BLaER1 treated with 17β-estradiol and CSF1 and Interleukin-3, amounts not matched to agents 10 nM and 100 nM (cell line): Measurements from ENCODE around the gene ATP5PB.

Source experiments
- H3K27ac ChIP-seq, 11 experiments: shearing (Covaris generic); formaldehyde crosslinking; 2 replicates each; pipeline ENCODE4 v1.8.1; 2022
- H3K27me3 ChIP-seq, 11 experiments: shearing (Covaris generic); formaldehyde crosslinking; 2 replicates each; pipeline ENCODE4 v1.8.1; 2022
- H3K36me3 ChIP-seq, 11 experiments: shearing (Covaris generic); formaldehyde crosslinking; 2 replicates each; pipeline ENCODE4 v1.8.1; 2022
- H3K4me1 ChIP-seq, 10 experiments: shearing (Covaris generic); formaldehyde crosslinking; 2 replicates each; pipeline ENCODE4 v1.8.1; 2022
- H3K4me2 ChIP-seq, 11 experiments: shearing (Covaris generic); formaldehyde crosslinking; 2 replicates each; pipeline ENCODE4 v1.8.1; 2022
- H3K4me3 ChIP-seq, 10 experiments: shearing (Covaris generic); formaldehyde crosslinking; 2 replicates each; pipeline ENCODE4 v1.8.1; 2022
- H3K9ac ChIP-seq, 11 experiments: shearing (Covaris generic); formaldehyde crosslinking; 2 replicates each; pipeline ENCODE4 v1.8.1; 2022
- H3K9me3 ChIP-seq, 11 experiments: shearing (Covaris generic); formaldehyde crosslinking; replicated peaks in 1 of 11; 2 replicates each; pipeline ENCODE4 v1.8.1; 2022
- H4K20me1 ChIP-seq, 11 experiments: shearing (Covaris generic); formaldehyde crosslinking; 2 replicates each; pipeline ENCODE4 v1.8.1; 2022
- Cebpa-rat ChIP-seq, 11 experiments: shearing (Covaris generic); IDR thresholded peaks; 2 replicates each; pipeline ENCODE4 v1.8.1; 2022

ATP5PB gene

DNA sequence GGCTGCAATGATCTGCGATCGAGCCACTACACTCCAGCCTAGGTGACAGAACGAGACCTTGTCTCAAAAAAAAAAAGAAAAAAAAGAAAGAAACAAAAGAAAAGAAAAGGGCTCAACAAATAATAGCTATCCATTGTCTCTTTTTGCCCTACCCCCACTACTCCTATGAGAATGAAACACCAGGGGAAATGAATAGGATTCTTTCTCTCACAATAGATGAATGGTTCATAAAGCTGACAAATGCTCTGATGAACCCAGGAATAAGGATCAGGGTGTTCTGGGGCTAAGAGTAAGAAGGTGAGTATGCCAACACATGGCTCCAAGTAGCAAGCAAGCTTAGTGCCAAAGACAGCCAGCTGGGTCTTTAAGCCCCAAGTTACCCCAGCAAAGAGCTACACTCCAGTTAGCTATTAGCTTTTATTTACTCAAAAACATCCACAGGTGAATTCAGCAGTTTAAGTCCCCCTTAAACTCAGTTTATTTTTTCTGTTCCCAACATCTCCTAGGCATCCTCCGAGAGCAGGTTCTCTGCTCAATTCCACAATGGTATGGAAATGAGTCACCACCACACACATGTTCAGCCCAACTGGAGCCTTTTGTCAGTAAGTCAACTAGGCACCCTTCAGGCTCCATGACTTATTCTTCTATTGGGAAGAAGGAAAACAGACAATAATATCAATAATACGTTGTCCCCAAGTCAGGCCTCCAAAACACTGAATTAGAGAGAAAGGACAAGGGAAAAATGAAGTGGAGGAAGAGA is 49.9 kb downstream of the ATP5PB start:
- Histone ChIP-seq H3K4me3 (no peak overlapping the region; a peak in 1 of 20 replicates), H3K27me3 (no peaks in the 10 kb centered on the region)
- TF ChIP-seq Cebpa-rat (IDR thresholded peaks at IDR 0.05): no peak

DNA sequence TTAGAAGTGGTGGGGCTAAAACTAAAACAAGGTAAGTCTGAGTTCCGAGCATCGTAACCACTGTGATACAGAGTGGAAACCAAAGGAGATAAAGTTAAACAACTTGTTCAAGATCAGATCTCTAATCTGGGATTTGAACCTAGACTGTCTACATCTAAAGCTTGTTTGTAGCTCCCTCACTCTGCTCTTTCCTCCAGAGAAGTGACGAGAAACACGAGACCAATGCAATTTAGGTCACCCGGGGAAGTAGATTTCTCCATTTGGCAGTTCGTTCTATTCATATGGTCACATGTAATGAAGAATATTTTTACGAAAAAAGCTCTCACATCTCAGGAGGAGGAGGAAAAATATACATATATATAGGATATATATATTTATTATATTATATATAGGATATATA is 52.4 kb downstream of the ATP5PB start:
- no peaks in the 10 kb centered on the region for H4K20me1 ChIP-seq
- H3K36me3 ChIP-seq: peaks cover 0 to 10% (median 0%) of the 10 kb centered on the region in 11 experiments; a peak in 4 of 22 replicates
- H3K4me1 ChIP-seq: peaks cover 38 to 94% (median 48%) of the 10 kb centered on the region in 10 experiments
- H3K4me3 ChIP-seq: peak overlapping the region in 3 of 10 experiments; percentile 12 to 51 (median 26); a peak in 5 of 20 replicates
- H3K9me3 ChIP-seq: peaks cover 0 to 3% (median 0%) of the 10 kb centered on the region in 11 experiments; a peak in 3 of 22 replicates
- no peaks in the 10 kb centered on the region for H3K27me3 ChIP-seq
- TF ChIP-seq Cebpa-rat (IDR thresholded peaks at IDR 0.05): no peak
- H3K9ac ChIP-seq: peak overlapping the region in 1 of 11 experiments; percentile 42; a peak in 1 of 22 replicates
- H3K27ac ChIP-seq: no peak overlapping the region
- peak overlapping the region in 4 of 11 experiments; percentile 1 to 81 (median 63); a peak in 6 of 22 replicates for H3K4me2 ChIP-seq

More for the DNA sequence above, 49.9 kb downstream of the ATP5PB start:
- Histone ChIP-seq H3K9ac (no peak overlapping the region), H3K4me2 (peak overlapping the region in 3 of 11 experiments; percentile 70 to 81 (median 77); a peak in 6 of 22 replicates), H3K9me3 (peaks cover 0 to 18% (median 0%) of the 10 kb centered on the region in 11 experiments; a peak in 5 of 22 replicates), H3K27ac (no peak overlapping the region; a peak in 1 of 22 replicates), H3K4me1 (peaks cover 15 to 75% (median 23%) of the 10 kb centered on the region in 10 experiments), H3K36me3 (peaks cover 0 to 10% (median 0%) of the 10 kb centered on the region in 11 experiments; a peak in 4 of 22 replicates), H4K20me1 (no peaks in the 10 kb centered on the region)

DNA sequence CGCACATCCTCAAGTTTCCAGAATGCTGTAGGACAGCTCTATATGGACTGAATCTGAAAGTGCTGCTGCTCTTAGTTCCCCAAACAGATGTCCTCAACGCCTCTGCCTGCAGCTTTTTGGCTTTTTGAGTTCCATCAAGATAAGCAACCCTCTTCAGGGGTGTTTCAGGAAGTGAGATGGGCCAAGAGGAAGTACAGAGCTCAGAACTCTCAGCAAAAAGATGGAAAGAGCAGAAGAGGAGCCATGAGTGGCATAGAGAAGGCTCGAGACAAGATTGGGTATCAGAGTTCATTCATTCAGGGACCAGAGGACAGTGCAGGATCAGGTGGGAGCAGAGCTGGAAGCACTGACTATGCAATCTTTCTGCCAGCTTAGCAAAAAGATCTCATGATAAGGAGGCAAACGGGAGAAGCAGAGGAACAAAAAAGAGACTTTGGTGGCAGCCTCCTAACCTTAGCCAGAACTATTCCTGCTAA is 54.4 kb downstream of the ATP5PB start, which contains the start of the genes ADORA3 and TMIGD3:
Gene ADORA3 (minus strand): TSS at position 49 of the 476 bp plus-strand sequence. CDS start 279 bp downstream, outside the sequence.
Gene TMIGD3 (minus strand): TSS at position 49 of the 476 bp plus-strand sequence. CDS start 279 bp downstream, outside the sequence.
- Histone ChIP-seq H3K27me3 (no peaks in the 10 kb centered on the region), H3K27ac (peak within 1 kb of the TSS in 10 of 11 experiments; percentile 31 to 100 (median 99); a peak in 19 of 22 replicates), H3K4me2 (peak within 1 kb of the TSS; percentile 62 to 97 (median 87)), H3K36me3 (peaks cover 0 to 10% (median 0%) of the 10 kb centered on the region in 11 experiments; a peak in 4 of 22 replicates), H3K4me1 (peaks cover 52 to 85% (median 57%) of the 10 kb centered on the region in 10 experiments), H4K20me1 (no peaks in the 10 kb centered on the region), H3K9ac (peak within 1 kb of the TSS in 6 of 11 experiments; percentile 34 to 94 (median 39); a peak in 12 of 22 replicates), H3K9me3 (no peaks in the 10 kb centered on the region), H3K4me3 (peak within 1 kb of the TSS in 5 of 10 experiments; percentile 35 to 53 (median 46); a peak in 9 of 20 replicates)
- peak in 7 of 11 experiments; percentile 27 to 85 (median 45); a peak in 7 of 22 replicates for TF ChIP-seq Cebpa-rat (IDR thresholded peaks at IDR 0.05)

DNA sequence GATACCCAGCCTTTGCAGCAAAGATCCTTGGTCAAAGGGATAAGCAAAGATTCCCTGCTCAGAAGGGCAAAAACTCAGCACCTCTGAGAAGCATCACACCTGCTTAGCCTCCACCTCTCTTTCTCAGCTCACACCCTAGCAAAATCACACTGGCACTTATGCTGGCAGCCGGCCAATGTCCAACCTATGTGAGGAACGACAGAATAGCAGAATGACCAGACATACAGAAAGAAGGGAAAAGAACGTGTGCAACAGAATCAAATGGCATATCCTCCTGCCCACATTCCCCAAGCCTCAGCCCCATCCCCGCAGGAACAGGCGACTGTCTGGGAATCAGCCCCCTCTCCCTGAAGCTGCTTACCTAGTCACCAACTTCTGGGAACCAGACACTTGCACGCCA is 54.8 kb downstream of the ATP5PB start:
- Histone ChIP-seq H3K27ac (peak overlapping the region in 10 of 11 experiments; percentile 2 to 100 (median 99); a peak in 19 of 22 replicates), H3K27me3 (no peaks in the 10 kb centered on the region), H3K4me2 (peak overlapping the region; percentile 62 to 97 (median 87)), H3K9me3 (no peaks in the 10 kb centered on the region), H3K4me3 (peak overlapping the region in 3 of 10 experiments; percentile 25 to 46 (median 35); a peak in 1 of 20 replicates), H3K9ac (peak overlapping the region in 5 of 11 experiments; percentile 38 to 94 (median 40); a peak in 10 of 22 replicates), H3K4me1 (peaks cover 57 to 85% (median 61%) of the 10 kb centered on the region in 10 experiments), H3K36me3 (peaks cover 0 to 10% (median 0%) of the 10 kb centered on the region in 11 experiments; a peak in 4 of 22 replicates), H4K20me1 (no peaks in the 10 kb centered on the region)
- no peak for TF ChIP-seq Cebpa-rat (IDR thresholded peaks at IDR 0.05)

DNA sequence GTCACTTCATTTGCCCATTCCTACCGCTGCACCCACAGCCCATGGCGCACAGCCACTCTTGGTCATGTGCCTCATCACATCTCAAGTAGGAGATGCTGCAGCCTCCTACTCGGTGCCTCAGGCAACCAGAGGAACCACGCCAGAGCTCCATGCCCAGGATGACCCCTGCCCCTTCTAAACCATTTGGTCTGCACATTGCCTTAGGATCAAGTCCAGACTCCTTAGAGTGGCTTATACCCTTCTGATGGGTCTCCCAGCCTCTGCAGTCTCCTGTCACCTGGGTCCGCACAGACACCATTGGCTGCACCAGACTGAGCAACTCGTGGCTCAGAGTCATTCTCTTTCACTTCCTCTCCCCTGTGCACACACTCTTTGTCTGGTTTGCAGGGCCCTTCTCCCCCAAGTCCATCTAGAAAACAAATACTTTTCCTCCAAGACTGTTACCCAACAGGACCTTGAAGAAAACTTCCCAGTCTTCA is 56.4 kb downstream of the ATP5PB start:
- Histone ChIP-seq H3K9ac (peak overlapping the region; percentile 2 to 98 (median 66); a peak in 20 of 22 replicates), H3K9me3 (no peaks in the 10 kb centered on the region), H3K27me3 (no peaks in the 10 kb centered on the region), H4K20me1 (no peaks in the 10 kb centered on the region), H3K27ac (peak overlapping the region; percentile 87 to 100 (median 99)), H3K36me3 (no peaks in the 10 kb centered on the region), H3K4me3 (no peak overlapping the region), H3K4me1 (peaks cover 68 to 85% (median 73%) of the 10 kb centered on the region in 10 experiments), H3K4me2 (peak overlapping the region; percentile 62 to 97 (median 88))
- no peak for TF ChIP-seq Cebpa-rat (IDR thresholded peaks at IDR 0.05)

DNA sequence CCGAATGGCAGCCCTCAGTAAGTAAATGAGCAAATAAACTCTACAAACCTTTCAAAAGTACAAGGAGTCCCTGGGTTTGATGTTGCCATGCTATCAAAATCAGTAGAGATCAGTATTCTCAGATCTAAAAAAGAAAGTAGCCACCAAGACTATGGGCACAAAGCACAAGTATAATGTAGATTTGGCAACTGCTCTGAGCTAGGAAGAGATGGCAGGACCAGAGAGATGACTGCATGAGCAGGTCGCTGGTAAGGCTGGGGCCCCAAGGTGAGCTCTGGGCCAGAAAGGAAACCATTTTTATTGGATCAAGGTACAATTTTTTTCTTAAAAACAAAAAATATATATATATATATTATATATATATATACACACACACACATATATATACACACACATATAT is 57.3 kb downstream of the ATP5PB start:
- Histone ChIP-seq H3K4me2 (peak overlapping the region; percentile 62 to 97 (median 88)), H4K20me1 (no peaks in the 10 kb centered on the region), H3K9me3 (no peaks in the 10 kb centered on the region), H3K4me3 (no peak overlapping the region), H3K36me3 (no peaks in the 10 kb centered on the region), H3K4me1 (peaks cover 68 to 85% (median 80%) of the 10 kb centered on the region in 10 experiments), H3K27me3 (no peaks in the 10 kb centered on the region), H3K9ac (peak overlapping the region; percentile 3 to 98 (median 66); a peak in 21 of 22 replicates), H3K27ac (peak overlapping the region; percentile 87 to 100 (median 99))
- TF ChIP-seq Cebpa-rat (IDR thresholded peaks at IDR 0.05): no peak

DNA sequence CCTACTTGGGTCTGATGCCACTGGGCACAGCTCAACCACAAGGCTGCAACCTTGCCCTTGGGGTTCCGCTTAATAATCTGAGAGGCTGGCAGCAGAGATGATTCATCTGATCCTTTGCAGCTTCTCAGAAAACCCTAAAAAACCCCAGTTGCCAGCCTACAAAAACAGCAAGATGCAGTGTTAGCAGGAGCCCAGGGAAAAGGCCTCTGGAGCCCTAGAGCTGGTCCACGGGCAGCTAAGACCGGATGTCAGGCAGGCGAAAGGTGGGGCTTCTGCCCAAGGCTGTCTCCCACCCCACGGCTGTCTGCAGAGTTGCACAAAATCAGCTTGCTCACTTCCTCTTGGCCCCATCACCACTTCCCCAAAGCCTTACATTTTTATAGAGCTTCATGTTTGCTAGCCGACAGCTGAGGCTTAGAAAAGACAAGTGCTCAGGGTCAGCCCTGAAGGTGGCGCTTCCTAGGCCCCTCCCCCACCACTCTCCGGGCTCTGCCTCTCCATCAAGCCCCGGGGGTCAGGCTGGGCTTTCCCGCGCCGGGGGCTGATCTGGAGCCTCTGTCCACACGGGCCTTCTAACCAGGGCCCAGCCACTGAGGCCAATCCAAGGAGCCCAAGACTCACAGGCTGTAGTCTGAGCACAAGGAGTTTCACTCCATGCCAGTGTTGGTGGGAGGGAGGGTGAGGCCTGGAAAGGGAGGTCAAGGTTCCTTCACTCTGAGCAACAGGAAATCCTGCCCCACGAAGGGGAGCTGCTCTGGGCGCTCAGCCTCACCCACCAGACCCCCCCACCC is 58.3 kb downstream of the ATP5PB start:
- Histone ChIP-seq H3K27ac (peak overlapping the region; percentile 96 to 100 (median 99)), H3K36me3 (no peaks in the 10 kb centered on the region), H4K20me1 (no peaks in the 10 kb centered on the region), H3K4me3 (peak overlapping the region; percentile 29 to 67 (median 54); a peak in 18 of 20 replicates), H3K4me1 (peaks cover 68 to 94% (median 83%) of the 10 kb centered on the region in 10 experiments), H3K4me2 (peak overlapping the region; percentile 86 to 99 (median 91)), H3K27me3 (no peaks in the 10 kb centered on the region), H3K9me3 (no peaks in the 10 kb centered on the region), H3K9ac (peak overlapping the region; percentile 90 to 98 (median 95))
- TF ChIP-seq Cebpa-rat (IDR thresholded peaks at IDR 0.05): peak in 9 of 11 experiments; percentile 6 to 95 (median 89); a peak in 18 of 22 replicates

DNA sequence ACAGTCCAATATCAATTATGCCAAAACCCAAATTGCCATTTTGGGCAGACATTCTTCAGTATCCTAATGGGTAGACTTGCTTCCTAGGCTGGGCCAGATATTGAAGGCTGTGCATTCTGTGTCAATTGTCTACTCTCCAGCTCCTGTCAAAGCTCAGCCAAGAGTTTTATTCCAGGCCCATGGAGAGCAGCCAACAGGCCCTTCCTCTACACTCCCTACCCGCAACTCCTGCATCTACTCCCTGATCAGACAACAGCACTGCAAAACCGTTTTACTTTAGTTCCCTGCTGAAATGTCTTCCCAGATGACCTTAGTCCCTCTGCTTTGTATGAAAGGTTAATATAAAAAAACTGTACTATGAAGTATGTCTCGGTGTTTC is 60.7 kb downstream of the ATP5PB start:
- no peak overlapping the region for H3K9ac ChIP-seq
- peak overlapping the region in 8 of 11 experiments; percentile 98 to 100 (median 100); a peak in 11 of 22 replicates for H3K27ac ChIP-seq
- TF ChIP-seq Cebpa-rat (IDR thresholded peaks at IDR 0.05): no peak
- H3K4me1 ChIP-seq: peaks cover 55 to 92% (median 75%) of the 10 kb centered on the region in 10 experiments
- H3K36me3 ChIP-seq: no peaks in the 10 kb centered on the region
- no peaks in the 10 kb centered on the region for H4K20me1 ChIP-seq
- no peak overlapping the region for H3K4me3 ChIP-seq
- no peaks in the 10 kb centered on the region for H3K9me3 ChIP-seq
- H3K27me3 ChIP-seq: no peaks in the 10 kb centered on the region
- H3K4me2 ChIP-seq: peak overlapping the region; percentile 86 to 99 (median 91); a peak in 19 of 22 replicates
